Activated T-helper 1 cell treated with anti-CD3 and anti-CD28 coated beads, Interleukin-2, amount 50 U/mL, for 16 hours (primary cell): ENCODE data around the gene DOK1.

ENCODE experiments used
- DNase-seq, 2 donors: peaks; one replicate each; pipeline ENCODE4 v3.0.0-alpha.2; 2020; ENCODE audit warnings: low read depth in 1 of 2, low spot score in 1 of 2

The DOK1 gene

GRCh38 chr2:74566754-74567085 lies 12.2 kb downstream of the DOK1 start:
- DNase-seq, result no peak

GRCh38 chr2:74567881-74568280 lies 13.4 kb downstream of the DOK1 start:
- no peak for DNase-seq

- DNase-seq, result no peak
These were observed 15.2 kb downstream of the DOK1 start for GRCh38 chr2:74569686-74570085.

GRCh38 chr2:74571058-74571457 lies 16.5 kb downstream of the DOK1 start:
- DNase-seq, result no peak

- DNase-seq, result no peak
These were observed 17.8 kb downstream of the DOK1 start for GRCh38 chr2:74572178-74572925.

- no peak for DNase-seq
These were observed 19.4 kb downstream of the DOK1 start for GRCh38 chr2:74573747-74574562.

GRCh38 chr2:74575320-74575719 lies 20.8 kb downstream of the DOK1 start:
- DNase-seq, result no peak

- DNase-seq, result no peak
These were observed 21.8 kb downstream of the DOK1 start for GRCh38 chr2:74576211-74576862.

- DNase-seq, result no peak
These were observed 22.3 kb downstream of the DOK1 start for GRCh38 chr2:74576863-74577229.

GRCh38 chr2:74577448-74577847 lies 22.9 kb downstream of the DOK1 start:
- DNase-seq, result no peak

- DNase-seq, result no peak
These were observed 23.9 kb downstream of the DOK1 start for GRCh38 chr2:74578408-74578807.

- no peak for DNase-seq
These were observed 26.9 kb downstream of the DOK1 start for GRCh38 chr2:74581463-74581862.

- DNase-seq, result no peak
These were observed 27.7 kb downstream of the DOK1 start for GRCh38 chr2:74582184-74582583.

- DNase-seq, result no peak
These were observed 29.0 kb downstream of the DOK1 start for GRCh38 chr2:74583504-74583903.

GRCh38 chr2:74584088-74584645 lies 29.6 kb downstream of the DOK1 start:
- DNase-seq, result no peak

GRCh38 chr2:74585406-74586185 lies 31.1 kb downstream of the DOK1 start:
- no peak for DNase-seq

GRCh38 chr2:74587664-74588277 lies 33.3 kb downstream of the DOK1 start:
- DNase-seq, result peak; percentile 6 to 19

- no peak for DNase-seq
These were observed 34.1 kb downstream of the DOK1 start for GRCh38 chr2:74588664-74589063.

- no peak for DNase-seq
These were observed 39.6 kb downstream of the DOK1 start for GRCh38 chr2:74593826-74594772.

- DNase-seq, result no peak
These were observed 42.1 kb downstream of the DOK1 start for GRCh38 chr2:74596584-74596983.
